Activated T-helper 17 cell treated with anti-CD3 and anti-CD28 coated beads, Interleukin-2, amount 50 U/mL, for 72 hours (primary cell): ENCODE measurements around the gene SUSD1. TPM values are rescaled to one million over a fixed set of nuclear protein-coding genes. Genes with fewer than 3 reads are reported as not detected.

Experiments
- ATAC-seq: fragments of 150-1000 bp; cut with Tn5 transposase; replicated peaks from 2 replicates; pipeline ENCODE4 v1.10.0; 2021; ENCODE audit warnings: mild to moderate bottlenecking, moderate library complexity
- H3K27ac Mint-ChIP-seq: one replicate; pipeline ENCODE4 v1.8.0; 2022; ENCODE audit warnings: mixed read lengths
- H3K27me3 Mint-ChIP-seq: one replicate; pipeline ENCODE4 v1.8.0; 2022; ENCODE audit warnings: mixed read lengths
- H3K36me3 Mint-ChIP-seq: one replicate; pipeline ENCODE4 v1.8.0; 2022; ENCODE audit warnings: low read depth, mild to moderate bottlenecking, mixed read lengths
- H3K4me1 Mint-ChIP-seq: one replicate; pipeline ENCODE4 v1.8.0; 2022; ENCODE audit warnings: mixed read lengths
- H3K4me3 Mint-ChIP-seq: one replicate; pipeline ENCODE4 v1.8.0; 2022; ENCODE audit warnings: mild to moderate bottlenecking, mixed read lengths
- H3K9me3 Mint-ChIP-seq: one replicate; pipeline ENCODE4 v1.8.0; 2022; ENCODE audit warnings: mixed read lengths
- total RNA-seq, 2 donors: library from RNA; stranded (reverse); gene quantifications; one replicate each; pipeline ENCODE4 v1.2.3, GENCODE V29; 2022

SUSD1 gene
- total RNA-seq, 2 donors from 2014 or later = 1.8 to 6.3 TPM

GRCh38 chr9:111992523-111992922 is 182.6 kb downstream of the SUSD1 start:
- ATAC-seq = peak; percentile 96
- no peaks in the 10 kb centered on the region for H3K9me3 Mint-ChIP-seq
- H3K4me3 Mint-ChIP-seq = no peak overlapping the region
- H3K27ac Mint-ChIP-seq = peak overlapping the region; percentile 77
- no peaks in the 10 kb centered on the region for H3K27me3 Mint-ChIP-seq
- no peaks in the 10 kb centered on the region for H3K36me3 Mint-ChIP-seq
- H3K4me1 Mint-ChIP-seq = peaks cover 19% of the 10 kb centered on the region

GRCh38 chr9:111991179-111991578 is 183.9 kb downstream of the SUSD1 start:
- H3K36me3 Mint-ChIP-seq = no peaks in the 10 kb centered on the region
- no peak overlapping the region for H3K4me3 Mint-ChIP-seq
- H3K27ac Mint-ChIP-seq = no peak overlapping the region
- no peaks in the 10 kb centered on the region for H3K27me3 Mint-ChIP-seq
- peaks cover 20% of the 10 kb centered on the region for H3K4me1 Mint-ChIP-seq
- ATAC-seq = no peak
- H3K9me3 Mint-ChIP-seq = no peaks in the 10 kb centered on the region

Other genes starting within 250 kb of the SUSD1 start
- gene PTBP3, start 158.3 kb upstream of the SUSD1 start, total RNA-seq = 100 to 1,000 TPM in 1 of 2 donors, 10 to 100 TPM in 1; 83.5 to 117 TPM
- gene HSDL2, start 204.8 kb upstream of the SUSD1 start, total RNA-seq = 10 to 100 TPM; 23.4 to 38.1 TPM